Heart left ventricle (tissue), 16 donors: ENCODE data around the gene OTOP2. TPM values are rescaled to one million over a fixed set of nuclear protein-coding genes. Genes with fewer than 3 reads are reported as not detected.
"Not testable (repeated sequence)": the region's sequence is repeated elsewhere in the genome, so short reads cannot be mapped to it uniquely, and the experiment has no call there.

Experiments used
- ATAC-seq, 4 donors: fragments of 200-7000 bp; cut with Tn5 transposase; one replicate each; pipeline ENCODE4 v1.9.1; 2020 to 2022; ENCODE audit warnings: moderate library complexity in 4 of 4, mild to moderate bottlenecking in 3 of 4, moderate number of reproducible peaks in 1 of 4
- DNase-seq, 5 donors: peaks; one replicate each; pipeline ENCODE4 v3.0.0-alpha.2; 2020
- H3K27ac ChIP-seq, 12 donors: fragments of 200-600 bp; sonication (generic) in 4 of 12; one replicate each; pipeline versions ENCODE4 v1.5.0 to v1.8.0; 2016 to 2022; ENCODE audit warnings: mild to moderate bottlenecking in 2 of 12
- H3K27me3 ChIP-seq, 9 donors: fragments of 200-600 bp; sonication (generic) in 2 of 9; one replicate each; pipeline versions ENCODE4 v1.5.1 to v1.8.0; 2016 to 2022; ENCODE audit warnings: mild to moderate bottlenecking in 3 of 9
- H3K36me3 ChIP-seq, 9 donors: fragments of 200-600 bp; sonication (generic) in 2 of 9; one replicate each; pipeline versions ENCODE4 v1.5.0 to v1.8.0; 2018 to 2022; ENCODE audit warnings: mild to moderate bottlenecking in 2 of 9
- H3K4me1 ChIP-seq, 12 donors: fragments of 200-600 bp; sonication (generic) in 4 of 12; one replicate each; pipeline versions ENCODE4 v1.5.0 to v1.8.0; 2016 to 2022; ENCODE audit warnings: mild to moderate bottlenecking in 3 of 12
- H3K4me3 ChIP-seq, 12 donors: fragments of 200-600 bp; sonication (generic) in 4 of 12; one replicate each; pipeline versions ENCODE4 v1.5.0 to v1.8.0; 2017 to 2022; ENCODE audit warnings: mild to moderate bottlenecking in 9 of 12, moderate library complexity in 4 of 12
- H3K9me3 ChIP-seq, 12 donors: fragments of 200-600 bp; sonication (generic) in 4 of 12; one replicate each; pipeline versions ENCODE4 v1.5.0 to v1.8.0; 2016 to 2022; ENCODE audit warnings: mild to moderate bottlenecking in 1 of 12
- POLR2A ChIP-seq, 2 donors: fragments of 450-650 bp; IDR thresholded peaks; one replicate each; pipeline ENCODE4 v1.6.1; 2017; ENCODE audit warnings: antibody characterized with exemption in 2 of 2, mild to moderate bottlenecking in 2 of 2, moderate library complexity in 2 of 2
- WGBS, 4 donors: extraction: QIAGEN DNeasy Blood & Tissue Kit in 2 of 4; methylation state at CpG; one replicate each; pipeline versions ENCODE4 v1.1.5 to v1.1.7; 2013 to 2018; 5-methylcytosine and 5-hydroxymethylcytosine counted together
- intact Hi-C, 10 donors: fragments of 100-400 bp; cut with DNase I; formaldehyde crosslinking; loops; one replicate each; pipeline versions ENCODE4 v1.11.1 to v1.14.2; 2022
- polyA plus RNA-seq, 2 donors: library from polyadenylated mRNA; stranded (reverse); fragments of 200-250 nt; gene quantifications; one replicate each; pipeline ENCODE4 v1.2.3, GENCODE V29; 2013
- total RNA-seq, 9 donors: library from RNA; depleted of rRNA in 2 of 9; stranded (reverse); fragments of >200 nt in 2 of 9; fragmentation: NEBNext Ultra II Directional in 3 of 9; extraction: Animal tissue kit (Norgen Biotek cat#: 25700) in 3 of 9; gene quantifications; one replicate each; pipeline versions ENCODE4 v1.1.0 to v1.2.4, GENCODE V29; 2016 to 2023
- TF ChIP-seq, protein P1 (sequence below), 12 donors: fragments of 200-600 bp; sonication (generic) in 4 of 12; IDR thresholded peaks; one replicate each; pipeline versions ENCODE4 v1.5.0 to v1.8.0; 2018 to 2022; ENCODE audit warnings: antibody characterized with exemption in 12 of 12, mild to moderate bottlenecking in 5 of 12
- donor health status: ischemic (EF 13 %, LVEDD 7.1; RV severe dilation, severe dysfunction).
- donor health status: healthy with polysubstance abuse.
- donor health status: DM: no; HTN: yes; CAD: no.
- donor health status: DM: no; HTN: no; CAD: no.
- donor health status: ischemic (EF 25% LVEDD 6.9; RV normal size, moderate dysfunction).
- donor health status: ischemic (EF 25% LVEDD 5.7; RV mildly dilated, moderate dysfunction).
- donor health status: healthy.
- donor health status: DM: yes; HTN: yes; CAD: no.
- donor health status: ischemic (EF 35%, LVEDD 5.7; RV mildly dilated, moderate dysfunction).
- donor health status: nonischemic (EF 11% LVEDD 7.7; RV severe dilation, severe dysfunction).
- donor health status: DM: yes; HTN: yes; CAD: no.
- donor health status: PGD.
- donor health status: ischemic (EF 29% LVEDD 5.4; RV normal size, mild dysfunction).
- donor health status: nonischemic (EF 23%, LVEDD 6.1; RV moderate dilation, normal function).

The OTOP2 gene
- total and polyA plus RNA-seq, 11 donors: not detected

DNA sequence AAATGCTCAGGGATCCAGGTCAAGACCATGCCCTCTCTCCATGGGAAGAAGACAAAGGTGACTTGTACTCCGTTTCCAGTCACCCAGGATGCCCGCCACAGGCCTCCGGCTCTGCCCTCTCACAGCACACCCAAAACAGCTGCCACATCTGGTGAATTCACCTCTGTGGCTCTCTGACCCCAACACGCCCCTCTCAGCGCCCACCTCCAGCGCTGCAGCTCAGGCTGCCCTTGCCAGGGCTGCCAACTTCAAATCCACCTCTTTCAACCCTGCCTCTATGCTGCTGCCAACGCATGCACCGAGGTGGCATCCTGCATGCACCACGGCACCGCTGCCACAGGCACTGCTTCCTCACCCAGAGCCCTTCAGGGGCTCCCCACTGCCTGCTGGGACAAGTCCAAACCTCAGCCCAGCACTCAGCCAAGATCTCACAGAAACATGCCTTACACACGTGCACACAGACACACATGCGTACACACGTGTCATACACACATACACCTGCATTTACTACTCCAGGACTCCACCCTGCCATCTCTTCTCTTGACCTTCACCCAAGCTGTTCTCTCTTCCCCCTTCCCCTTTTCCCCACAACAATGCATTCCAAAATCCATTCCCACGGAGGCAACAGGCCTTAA, 41.0 kb downstream of the OTOP2 start:
- H3K4me3 ChIP-seq: no peak overlapping the region
- no peak for ATAC-seq

DNA sequence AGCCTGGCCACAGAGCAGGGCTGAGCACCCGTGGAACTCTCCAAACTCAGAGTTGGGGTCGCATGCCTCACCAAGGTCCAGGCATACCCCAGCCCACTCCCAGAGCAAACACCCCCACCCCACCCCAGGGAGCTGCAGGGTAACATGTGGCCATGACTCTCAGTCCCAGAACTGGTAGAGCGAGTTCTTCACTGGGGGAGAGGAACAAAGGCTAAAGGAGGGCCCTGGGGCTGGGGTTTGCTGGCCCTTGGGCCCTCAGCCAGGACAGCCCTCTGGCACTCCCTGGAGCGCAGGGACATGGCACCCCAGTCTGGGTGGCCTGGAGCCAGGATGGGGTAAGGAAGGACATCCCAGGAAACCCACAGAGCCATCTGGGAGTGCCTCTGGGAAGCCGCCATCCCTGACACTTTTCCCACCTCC, 44.3 kb downstream of the OTOP2 start:
- H3K4me1 ChIP-seq: peaks cover 0 to 26% (median 12%) of the 10 kb centered on the region in 12 donors
- no peaks in the 10 kb centered on the region for H3K36me3 ChIP-seq
- WGBS, 4 donors: 87 to 92% (median 89%) methylated on average over 4 to 5 of the region's 5 CpGs
- no peak overlapping the region for H3K4me3 ChIP-seq
- ATAC-seq (no peak), DNase-seq (peak in 1 of 5 donors; percentile 11)
- intact Hi-C loops: loop anchor here in 2 of 10 donors (5.0 to 10.0 kb wide), 2 partner anchors 39 to 156 kb away; no protein-coding TSS in a partner anchor
- no peak overlapping the region for H3K27ac ChIP-seq
- TF ChIP-seq, protein P1, sequence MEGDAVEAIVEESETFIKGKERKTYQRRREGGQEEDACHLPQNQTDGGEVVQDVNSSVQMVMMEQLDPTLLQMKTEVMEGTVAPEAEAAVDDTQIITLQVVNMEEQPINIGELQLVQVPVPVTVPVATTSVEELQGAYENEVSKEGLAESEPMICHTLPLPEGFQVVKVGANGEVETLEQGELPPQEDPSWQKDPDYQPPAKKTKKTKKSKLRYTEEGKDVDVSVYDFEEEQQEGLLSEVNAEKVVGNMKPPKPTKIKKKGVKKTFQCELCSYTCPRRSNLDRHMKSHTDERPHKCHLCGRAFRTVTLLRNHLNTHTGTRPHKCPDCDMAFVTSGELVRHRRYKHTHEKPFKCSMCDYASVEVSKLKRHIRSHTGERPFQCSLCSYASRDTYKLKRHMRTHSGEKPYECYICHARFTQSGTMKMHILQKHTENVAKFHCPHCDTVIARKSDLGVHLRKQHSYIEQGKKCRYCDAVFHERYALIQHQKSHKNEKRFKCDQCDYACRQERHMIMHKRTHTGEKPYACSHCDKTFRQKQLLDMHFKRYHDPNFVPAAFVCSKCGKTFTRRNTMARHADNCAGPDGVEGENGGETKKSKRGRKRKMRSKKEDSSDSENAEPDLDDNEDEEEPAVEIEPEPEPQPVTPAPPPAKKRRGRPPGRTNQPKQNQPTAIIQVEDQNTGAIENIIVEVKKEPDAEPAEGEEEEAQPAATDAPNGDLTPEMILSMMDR (IDR thresholded peaks at IDR 0.05): no peak
- TF ChIP-seq POLR2A (IDR thresholded peaks at IDR 0.05): no peak
- peaks cover 0 to 18% (median 0%) of the 10 kb centered on the region in 9 donors for H3K27me3 ChIP-seq
- no peaks in the 10 kb centered on the region for H3K9me3 ChIP-seq

More for the DNA sequence above, 41.0 kb downstream of the OTOP2 start:
- TF ChIP-seq POLR2A (IDR thresholded peaks at IDR 0.05): no peak
- TF ChIP-seq, protein P1 (IDR thresholded peaks at IDR 0.05): no peak
- Histone ChIP-seq H3K27me3 (no peaks in the 10 kb centered on the region), H3K4me1 (peaks cover 0 to 13% (median 0%) of the 10 kb centered on the region in 12 donors), H3K36me3 (peaks cover 0 to 2% (median 0%) of the 10 kb centered on the region in 9 donors), H3K9me3 (no peaks in the 10 kb centered on the region), H3K27ac (no peak overlapping the region)
- 84 to 90% (median 87%) methylated on average over 14 of the region's 14 CpGs for WGBS, 4 donors
- intact Hi-C loops: loop anchor here in 9 of 10 donors (5.0 to 10.0 kb wide), 9 partner anchors 42 to 242 kb away; partner anchors contain the start of genes MRPL58 (in 6 of the 9), ATP5PD (in 1 of the 9), KCTD2 (in 1 of the 9) and NUP85 (in 1 of the 9)
- no peak for DNase-seq

DNA sequence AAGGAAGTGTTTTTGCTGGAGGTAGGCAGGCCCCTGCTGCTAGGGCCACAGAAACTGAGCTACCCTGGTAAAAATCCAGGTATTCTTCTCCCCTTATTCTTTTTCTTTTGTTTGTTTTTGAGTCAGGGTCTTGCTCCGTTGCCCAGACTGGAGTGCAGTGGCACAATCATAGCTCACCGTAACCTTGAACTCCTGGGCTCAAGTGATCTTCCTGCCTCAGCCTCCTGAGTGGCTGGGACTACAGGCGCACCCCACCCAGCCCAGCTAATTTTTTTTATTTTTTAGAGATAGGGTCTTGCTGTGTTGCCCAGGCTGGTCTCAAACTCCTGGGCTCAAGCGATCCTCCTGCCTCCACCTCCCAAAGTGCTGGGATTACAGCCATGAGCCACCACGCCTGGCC, 45.4 kb downstream of the OTOP2 start:
- H3K36me3 ChIP-seq, H3K4me3 ChIP-seq, H3K9me3 ChIP-seq, ATAC-seq, DNase-seq: not testable (repeated sequence)
- WGBS, 4 donors: 89 to 95% (median 92%) methylated on average over 5 of the region's 5 CpGs
- Histone ChIP-seq H3K4me1 (peaks cover 0 to 26% (median 12%) of the 10 kb centered on the region in 12 donors), H3K27me3 (peaks cover 0 to 22% (median 0%) of the 10 kb centered on the region in 9 donors), H3K27ac (peak overlapping the region in 2 of 12 donors; percentile 41 to 81)
- intact Hi-C loops: loop anchor here in 2 of 10 donors (5.0 to 10.0 kb wide), 2 partner anchors 38 to 155 kb away; no protein-coding TSS in a partner anchor

DNA sequence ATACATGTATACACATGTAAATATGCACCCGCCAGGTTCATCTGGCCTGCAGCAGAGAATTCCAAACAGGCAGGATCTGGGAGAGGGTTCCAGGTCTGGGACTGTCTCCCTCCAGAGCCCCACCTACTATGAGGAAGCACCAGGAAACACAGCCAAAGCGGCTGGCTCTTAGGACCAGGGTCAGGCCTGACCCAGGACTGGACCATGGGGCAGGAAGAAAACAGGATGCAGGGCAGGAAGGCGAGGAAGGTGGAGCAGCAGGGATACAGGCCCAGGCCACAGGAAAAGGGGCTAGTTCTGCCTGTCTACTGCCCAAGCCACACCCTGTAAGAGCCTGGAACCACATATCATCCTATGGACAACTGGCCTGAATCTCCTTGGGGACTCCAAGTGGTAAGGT, 46.3 kb downstream of the OTOP2 start:
- peak in 3 of 5 donors; percentile 43 to 61 (median 52) for DNase-seq
- Histone ChIP-seq H3K4me3 (peak overlapping the region in 11 of 12 donors; percentile 16 to 95 (median 76)), H3K9me3 (no peaks in the 10 kb centered on the region), H3K36me3 (no peaks in the 10 kb centered on the region), H3K27me3 (peaks cover 0 to 25% (median 0%) of the 10 kb centered on the region in 9 donors), H3K4me1 (peaks cover 0 to 26% (median 12%) of the 10 kb centered on the region in 12 donors), H3K27ac (peak overlapping the region; percentile 52 to 81 (median 70))
- WGBS, 4 donors: 46 to 70% (median 67%) methylated on average over 3 of the region's 3 CpGs
- intact Hi-C loops: loop anchor here in 1 of 10 donors (10.0 kb wide), 1 partner anchor 64 kb away; no protein-coding TSS in a partner anchor
- no peak for TF ChIP-seq POLR2A (IDR thresholded peaks at IDR 0.05)
- TF ChIP-seq, protein P1 (IDR thresholded peaks at IDR 0.05): no peak
- ATAC-seq: peak; percentile 42 to 84 (median 66)
